HepG2 (cell line): Measurements from ENCODE around the gene LRIG3. TPM values are rescaled to one million over a fixed set of nuclear protein-coding genes. Genes with fewer than 3 reads are reported as not detected.

Experiments used
- ATAC-seq: fragments of 200-7000 bp; cut with Tn5 transposase; 3 replicates; pipeline ENCODE4 v1.9.1; 2020; ENCODE audit warnings: mild to moderate bottlenecking, moderate library complexity
- BruUV-seq: library from RNA; stranded (reverse); fragments of 400-500 nt; replicated peaks from 2 replicates; lab custom pipeline; 2021; lab: Mats Ljungman, UMichigan
- CTCF ChIA-PET: fragments of 300-600 bp; formaldehyde crosslinking; extraction: SDS; loops from one replicate; lab custom pipeline; 2021; ENCODE audit warnings: low total read pairs, inconsistent platforms, low intra/inter-chr PET ratio; lab: Yijun Ruan, JAX
- POLR2A ChIA-PET: fragments of 350-600 bp; sonication (Branson Sonifier 250); formaldehyde crosslinking; loops from one replicate; lab custom pipeline; 2020; ENCODE audit warnings: antibody characterized with exemption, inconsistent platforms; lab: Yijun Ruan, JAX
- DNase-seq: peaks from one replicate; pipeline ENCODE4 v3.0.0-alpha.2; 2015; ENCODE audit warnings: low spot score
- FAIRE-seq: peaks from 3 replicates; lab custom pipeline; 2011; peaks lifted over from hg19 to GRCh38; lab: Jason Lieb, UNC
- H2AFZ ChIP-seq: one replicate; pipeline ENCODE4 v1.6.1; 2011; ENCODE audit warnings: low read length, inconsistent platforms
- H3K27ac ChIP-seq: fragments of 300-600 bp; 3 replicates; pipeline ENCODE4 v1.8.0; 2011; ENCODE audit warnings: mixed run types, mild to moderate bottlenecking, mixed read lengths, low read length, inconsistent platforms; ENCODE audit not compliant: insufficient read depth; ENCODE audit errors: extremely low read length
- H3K27me3 ChIP-seq, 2 experiments: fragments of 200-600 bp in 1 of 2; 2 replicates in 1 of 2; 3 replicates in 1 of 2; pipeline versions ENCODE4 v1.6.0 to v1.8.0; 2011; ENCODE audit warnings: low read length in 2 of 2, mild to moderate bottlenecking in 2 of 2, moderate library complexity in 2 of 2, inconsistent platforms in 1 of 2; ENCODE audit not compliant: insufficient read depth in 2 of 2, control insufficient read depth in 1 of 2
- H3K36me3 ChIP-seq, 2 experiments: fragments of 200-600 bp in 1 of 2; replicated peaks in 1 of 2; 2 replicates in 1 of 2; 3 replicates in 1 of 2; pipeline versions ENCODE4 v1.5.1 to v1.8.0; 2011; ENCODE audit warnings: low read length in 2 of 2, inconsistent platforms in 1 of 2; ENCODE audit not compliant: insufficient read depth in 2 of 2, control insufficient read depth in 1 of 2
- H3K4me1 ChIP-seq: 2 replicates; pipeline ENCODE4 v1.5.1; 2012; ENCODE audit warnings: low read length, inconsistent platforms; ENCODE audit not compliant: insufficient read depth
- H3K4me2 ChIP-seq: 2 replicates; pipeline ENCODE4 v1.6.0; 2011; ENCODE audit warnings: low read depth, low read length, inconsistent platforms
- H3K4me3 ChIP-seq, 3 experiments: fragments of 200-600 bp in 1 of 3; sonication (generic), shearing (Covaris generic) in 1 of 3; replicated peaks in 1 of 3; 2 replicates each; pipeline ENCODE4 v1.5.1; 2011 to 2016; ENCODE audit warnings: low read length in 3 of 3, inconsistent platforms in 2 of 3, low read depth in 2 of 3, mild to moderate bottlenecking in 2 of 3, control low read depth in 1 of 3, mixed read lengths in 1 of 3; ENCODE audit not compliant: insufficient read depth in 1 of 3
- H3K79me2 ChIP-seq: one replicate; pipeline ENCODE4 v1.6.1; 2011; ENCODE audit warnings: low read length, inconsistent platforms; ENCODE audit not compliant: insufficient read depth
- H3K9ac ChIP-seq: 2 replicates; pipeline ENCODE4 v1.6.0; 2011; ENCODE audit warnings: mild to moderate bottlenecking, low read depth, low read length, inconsistent platforms; ENCODE audit not compliant: insufficient read depth
- H3K9me3 ChIP-seq: 2 replicates; pipeline ENCODE4 v1.5.1; 2012; ENCODE audit warnings: mild to moderate bottlenecking, low read length
- H4K20me1 ChIP-seq: 2 replicates; pipeline ENCODE4 v1.6.0; 2011; ENCODE audit warnings: inconsistent platforms, mild to moderate bottlenecking, low read length, moderate library complexity; ENCODE audit not compliant: insufficient read depth
- ARID2 ChIP-seq: sonication (generic); formaldehyde crosslinking; IDR thresholded peaks from 2 replicates; pipeline ENCODE4 v1.8.1; 2022; ENCODE audit warnings: mild to moderate bottlenecking, missing genetic modification reagents, borderline replicate concordance
- ARNT ChIP-seq: fragments of 450-650 bp; IDR thresholded peaks from 2 replicates; pipeline ENCODE4 v1.6.1; 2017
- HNF4A ChIP-seq: sonication (generic); formaldehyde crosslinking; IDR thresholded peaks from 2 replicates; pipeline ENCODE4 v1.4.0; 2020; ENCODE audit warnings: missing genetic modification reagents
- MAFF ChIP-seq: IDR thresholded peaks from 2 replicates; pipeline ENCODE4 v1.6.1; 2011; ENCODE audit warnings: low read depth, low read length, improper control_type of control experiment
- MZF1 ChIP-seq: sonication (generic); formaldehyde crosslinking; IDR thresholded peaks from 2 replicates; pipeline ENCODE4 v1.8.1; 2023; ENCODE audit warnings: mild to moderate bottlenecking, missing genetic modification reagents, borderline replicate concordance
- NFIB ChIP-seq: sonication (generic); formaldehyde crosslinking; IDR thresholded peaks from 2 replicates; pipeline ENCODE4 v1.9.0; 2021; ENCODE audit warnings: missing genetic modification reagents, mild to moderate bottlenecking, borderline replicate concordance
- NFRKB ChIP-seq: fragments of 450-650 bp; IDR thresholded peaks from 2 replicates; pipeline ENCODE4 v1.6.1; 2017
- REXO4 ChIP-seq: sonication (generic); formaldehyde crosslinking; IDR thresholded peaks from 2 replicates; pipeline ENCODE4 v1.8.0; 2022; ENCODE audit warnings: missing genetic modification reagents, mild to moderate bottlenecking, borderline replicate concordance
- SNAI1 ChIP-seq: sonication (generic); formaldehyde crosslinking; IDR thresholded peaks from 2 replicates; pipeline ENCODE4 v1.5.0; 2020; ENCODE audit warnings: mild to moderate bottlenecking, missing genetic modification reagents, borderline replicate concordance
- ZNF326 ChIP-seq: sonication (generic); formaldehyde crosslinking; IDR thresholded peaks from 2 replicates; pipeline ENCODE4 v1.4.0; 2020; ENCODE audit warnings: missing genetic modification reagents, borderline replicate concordance
- ZNF34 ChIP-seq: sonication (generic); formaldehyde crosslinking; IDR thresholded peaks from 2 replicates; pipeline ENCODE4 v1.4.0; 2020; ENCODE audit warnings: mild to moderate bottlenecking, missing genetic modification reagents, borderline replicate concordance
- ZNF564 ChIP-seq: sonication (generic); formaldehyde crosslinking; IDR thresholded peaks from 2 replicates; pipeline ENCODE4 v1.8.1; 2023; ENCODE audit warnings: mild to moderate bottlenecking, missing genetic modification reagents
- ZNF670 ChIP-seq: sonication (generic); formaldehyde crosslinking; IDR thresholded peaks from 2 replicates; pipeline ENCODE4 v1.8.0; 2022; ENCODE audit warnings: mild to moderate bottlenecking, missing genetic modification reagents, borderline replicate concordance
- WGBS: methylation state at CpG from one replicate; pipeline ENCODE4 v1.1.6; 2017; ENCODE audit warnings: low lambda C conversion rate; 5-methylcytosine and 5-hydroxymethylcytosine counted together
- in situ Hi-C: cut with HindIII; loops from 2 replicates; pipeline ENCODE4 v1.10.0; 2017; ENCODE audit warnings: low pct_unique_long_range_greater_than_20kb; ENCODE audit not compliant: extremely low pct_ligation_motif_present
- intact Hi-C: fragments of 100-400 bp; cut with micrococcal nuclease; formaldehyde crosslinking; loops from one replicate; pipeline ENCODE4 v1.10.0; 2022; ENCODE audit not compliant: unreplicated experiment
- polyA plus RNA-seq, 8 experiments: library from polyadenylated mRNA; depleted of rRNA in 3 of 8; stranded (reverse) in 7 of 8; unstranded in 1 of 8; fragments of >200 nt; fragmentation: Illumina TruSeq in 4 of 8; extraction: Trizol in 4 of 8; gene quantifications; 2 replicates each; pipeline versions ENCODE4 v1.2.1 to v1.2.3, GENCODE V29; 2011 to 2016; ENCODE audit warnings: low read depth in 4 of 8, missing spikeins in 1 of 8, mixed read lengths in 1 of 8; ENCODE audit not compliant: insufficient read depth in 1 of 8
- total RNA-seq, 5 experiments: library from RNA; depleted of rRNA; stranded (reverse); fragments of >200 nt; fragmentation: Illumina TruSeq; extraction: Trizol; gene quantifications; 2 replicates each; pipeline ENCODE4 v1.2.3, GENCODE V29; 2016; ENCODE audit warnings: low read depth in 1 of 5
- TF ChIP-seq, protein P1 (sequence below): sonication (generic); formaldehyde crosslinking; IDR thresholded peaks from 2 replicates; pipeline ENCODE4 v1.4.0; 2020; ENCODE audit warnings: mild to moderate bottlenecking, missing genetic modification reagents
- TF ChIP-seq, protein P2 (sequence below): sonication (generic); formaldehyde crosslinking; IDR thresholded peaks from 2 replicates; pipeline ENCODE4 v1.4.0; 2020; ENCODE audit warnings: mild to moderate bottlenecking, missing genetic modification reagents
- TF ChIP-seq, protein P3 (sequence below), 2 experiments: fragments of 450-650 bp in 1 of 2; sonication (generic) in 1 of 2; formaldehyde crosslinking; IDR thresholded peaks; 2 replicates each; pipeline versions ENCODE4 v1.5.0 to v1.8.0; 2020 to 2022; ENCODE audit warnings: mild to moderate bottlenecking in 1 of 2, missing genetic modification reagents in 1 of 2
- TF ChIP-seq, protein P4 (sequence below): IDR thresholded peaks from 2 replicates; pipeline ENCODE4 v1.6.1; 2016; ENCODE audit warnings: low read depth, borderline replicate concordance
- TF ChIP-seq, protein P5 (sequence below): sonication (generic); formaldehyde crosslinking; IDR thresholded peaks from 2 replicates; pipeline ENCODE4; 2020; ENCODE audit warnings: missing genetic modification reagents, mild to moderate bottlenecking, borderline replicate concordance

The LRIG3 gene
- total and polyA plus RNA-seq, 2 of the 13 experiments (the other 11 are each of a cell fraction or from before 2014, with no cell fraction given) = 7.7 to 17.4 TPM

DNA sequence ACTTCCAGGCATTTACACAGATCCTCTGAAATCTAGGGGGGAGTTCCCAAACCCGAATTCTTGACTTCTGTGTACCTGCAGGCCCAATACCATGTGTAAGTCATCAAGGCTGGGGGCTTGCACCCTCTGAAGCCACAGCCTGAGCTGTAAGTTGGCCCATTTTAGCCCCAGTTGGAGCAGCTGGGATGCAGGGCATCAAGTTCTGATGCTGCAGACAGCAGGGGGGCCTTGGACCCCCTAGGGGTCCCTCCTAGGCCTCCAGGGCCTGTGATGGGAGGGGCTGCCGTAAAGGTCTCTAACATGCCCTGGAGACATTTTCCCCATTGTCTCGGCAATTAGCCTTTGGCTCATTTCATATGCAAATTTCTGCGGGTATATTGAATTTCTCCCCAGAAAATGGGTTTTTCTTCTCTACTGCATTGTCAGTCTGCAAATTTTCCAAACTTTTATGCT lies 59.5 kb downstream of the LRIG3 start:
- no peak overlapping the region for H3K27ac ChIP-seq
- in situ Hi-C loops (no loop called here), intact Hi-C loops (no loop called here)
- H3K4me1 ChIP-seq = peaks cover 9% of the 10 kb centered on the region
- POLR2A ChIA-PET = no interaction called here
- no peak overlapping the region for H2AFZ ChIP-seq
- no peaks in the 10 kb centered on the region for H3K79me2 ChIP-seq
- H3K4me3 ChIP-seq = no peak overlapping the region
- FAIRE-seq (no peak), DNase-seq (no peak), ATAC-seq (peak; percentile 42; the same call in 2 of the 3 replicates)
- no peaks in the 10 kb centered on the region for H4K20me1 ChIP-seq
- H3K9me3 ChIP-seq = no peaks in the 10 kb centered on the region
- H3K4me2 ChIP-seq = no peak overlapping the region; the same call in 1 of the 2 replicates
- H3K36me3 ChIP-seq = no peaks in the 10 kb centered on the region
- 100% methylated on average over 2 of the region's 4 CpGs for WGBS
- no TSS peak for BruUV-seq
- no peak for TF ChIP-seq MAFF
- TF ChIP-seq, protein P1, sequence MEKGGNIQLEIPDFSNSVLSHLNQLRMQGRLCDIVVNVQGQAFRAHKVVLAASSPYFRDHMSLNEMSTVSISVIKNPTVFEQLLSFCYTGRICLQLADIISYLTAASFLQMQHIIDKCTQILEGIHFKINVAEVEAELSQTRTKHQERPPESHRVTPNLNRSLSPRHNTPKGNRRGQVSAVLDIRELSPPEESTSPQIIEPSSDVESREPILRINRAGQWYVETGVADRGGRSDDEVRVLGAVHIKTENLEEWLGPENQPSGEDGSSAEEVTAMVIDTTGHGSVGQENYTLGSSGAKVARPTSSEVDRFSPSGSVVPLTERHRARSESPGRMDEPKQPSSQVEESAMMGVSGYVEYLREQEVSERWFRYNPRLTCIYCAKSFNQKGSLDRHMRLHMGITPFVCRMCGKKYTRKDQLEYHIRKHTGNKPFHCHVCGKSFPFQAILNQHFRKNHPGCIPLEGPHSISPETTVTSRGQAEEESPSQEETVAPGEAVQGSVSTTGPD (CRISPR knock-in tag) = no peak
- no peak for TF ChIP-seq HNF4A (CRISPR knock-in tag)
- TF ChIP-seq ZNF670 (CRISPR knock-in tag) = no peak
- no peak for TF ChIP-seq ZNF34 (CRISPR knock-in tag)
- TF ChIP-seq REXO4 (CRISPR knock-in tag) = no peak
- no peak for TF ChIP-seq SNAI1 (CRISPR knock-in tag)
- TF ChIP-seq, protein P2, sequence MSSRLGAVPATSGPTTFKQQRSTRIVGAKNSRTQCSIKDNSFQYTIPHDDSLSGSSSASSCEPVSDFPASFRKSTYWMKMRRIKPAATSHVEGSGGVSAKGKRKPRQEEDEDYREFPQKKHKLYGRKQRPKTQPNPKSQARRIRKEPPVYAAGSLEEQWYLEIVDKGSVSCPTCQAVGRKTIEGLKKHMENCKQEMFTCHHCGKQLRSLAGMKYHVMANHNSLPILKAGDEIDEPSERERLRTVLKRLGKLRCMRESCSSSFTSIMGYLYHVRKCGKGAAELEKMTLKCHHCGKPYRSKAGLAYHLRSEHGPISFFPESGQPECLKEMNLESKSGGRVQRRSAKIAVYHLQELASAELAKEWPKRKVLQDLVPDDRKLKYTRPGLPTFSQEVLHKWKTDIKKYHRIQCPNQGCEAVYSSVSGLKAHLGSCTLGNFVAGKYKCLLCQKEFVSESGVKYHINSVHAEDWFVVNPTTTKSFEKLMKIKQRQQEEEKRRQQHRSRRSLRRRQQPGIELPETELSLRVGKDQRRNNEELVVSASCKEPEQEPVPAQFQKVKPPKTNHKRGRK = no peak
- no peak for TF ChIP-seq NFIB
- no peak for TF ChIP-seq ZNF564 (CRISPR knock-in tag)
- TF ChIP-seq NFRKB = no peak
- no peak for TF ChIP-seq ARNT
- TF ChIP-seq, protein P3, sequence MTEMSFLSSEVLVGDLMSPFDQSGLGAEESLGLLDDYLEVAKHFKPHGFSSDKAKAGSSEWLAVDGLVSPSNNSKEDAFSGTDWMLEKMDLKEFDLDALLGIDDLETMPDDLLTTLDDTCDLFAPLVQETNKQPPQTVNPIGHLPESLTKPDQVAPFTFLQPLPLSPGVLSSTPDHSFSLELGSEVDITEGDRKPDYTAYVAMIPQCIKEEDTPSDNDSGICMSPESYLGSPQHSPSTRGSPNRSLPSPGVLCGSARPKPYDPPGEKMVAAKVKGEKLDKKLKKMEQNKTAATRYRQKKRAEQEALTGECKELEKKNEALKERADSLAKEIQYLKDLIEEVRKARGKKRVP (CRISPR knock-in tag; IDR thresholded peaks at IDR 0.05) = no peak
- TF ChIP-seq, protein P4, sequence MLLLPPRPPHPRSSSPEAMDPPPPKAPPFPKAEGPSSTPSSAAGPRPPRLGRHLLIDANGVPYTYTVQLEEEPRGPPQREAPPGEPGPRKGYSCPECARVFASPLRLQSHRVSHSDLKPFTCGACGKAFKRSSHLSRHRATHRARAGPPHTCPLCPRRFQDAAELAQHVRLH = no peak
- TF ChIP-seq ZNF326 (CRISPR knock-in tag) = no peak
- TF ChIP-seq ARID2 (CRISPR knock-in tag) = no peak
- TF ChIP-seq, protein P5, sequence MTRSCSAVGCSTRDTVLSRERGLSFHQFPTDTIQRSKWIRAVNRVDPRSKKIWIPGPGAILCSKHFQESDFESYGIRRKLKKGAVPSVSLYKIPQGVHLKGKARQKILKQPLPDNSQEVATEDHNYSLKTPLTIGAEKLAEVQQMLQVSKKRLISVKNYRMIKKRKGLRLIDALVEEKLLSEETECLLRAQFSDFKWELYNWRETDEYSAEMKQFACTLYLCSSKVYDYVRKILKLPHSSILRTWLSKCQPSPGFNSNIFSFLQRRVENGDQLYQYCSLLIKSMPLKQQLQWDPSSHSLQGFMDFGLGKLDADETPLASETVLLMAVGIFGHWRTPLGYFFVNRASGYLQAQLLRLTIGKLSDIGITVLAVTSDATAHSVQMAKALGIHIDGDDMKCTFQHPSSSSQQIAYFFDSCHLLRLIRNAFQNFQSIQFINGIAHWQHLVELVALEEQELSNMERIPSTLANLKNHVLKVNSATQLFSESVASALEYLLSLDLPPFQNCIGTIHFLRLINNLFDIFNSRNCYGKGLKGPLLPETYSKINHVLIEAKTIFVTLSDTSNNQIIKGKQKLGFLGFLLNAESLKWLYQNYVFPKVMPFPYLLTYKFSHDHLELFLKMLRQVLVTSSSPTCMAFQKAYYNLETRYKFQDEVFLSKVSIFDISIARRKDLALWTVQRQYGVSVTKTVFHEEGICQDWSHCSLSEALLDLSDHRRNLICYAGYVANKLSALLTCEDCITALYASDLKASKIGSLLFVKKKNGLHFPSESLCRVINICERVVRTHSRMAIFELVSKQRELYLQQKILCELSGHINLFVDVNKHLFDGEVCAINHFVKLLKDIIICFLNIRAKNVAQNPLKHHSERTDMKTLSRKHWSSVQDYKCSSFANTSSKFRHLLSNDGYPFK (CRISPR knock-in tag) = no peak
- no peak for TF ChIP-seq MZF1
- H3K27me3 ChIP-seq = no peaks in the 10 kb centered on the region; a peak in 1 of 5 replicates
- no peak overlapping the region for H3K9ac ChIP-seq
- CTCF ChIA-PET = no interaction called here
